GM19455 (cell line): ENCODE measurements around the gene H6PD.

Experiments
- ATAC-seq: cut with Tn5 transposase; IDR thresholded peaks from one replicate; pipeline ENCODE4 v1.9.1; 2021; ENCODE audit not compliant: unreplicated experiment

Gene H6PD

GRCh38 chr1:9239622-9240401 lies 5.2 kb downstream of the H6PD start:
- ATAC-seq: no peak

GRCh38 chr1:9240914-9241820 lies 6.6 kb downstream of the H6PD start:
- no peak for ATAC-seq

- no peak for ATAC-seq
Measured at GRCh38 chr1:9241891-9242290, 7.3 kb downstream of the H6PD start.

GRCh38 chr1:9242338-9242969 lies 7.9 kb downstream of the H6PD start:
- no peak for ATAC-seq

- ATAC-seq: no peak
Measured at GRCh38 chr1:9243066-9243739, 8.6 kb downstream of the H6PD start.

- no peak for ATAC-seq
Measured at GRCh38 chr1:9244501-9245229, 10.1 kb downstream of the H6PD start.

GRCh38 chr1:9245230-9245619 lies 10.7 kb downstream of the H6PD start:
- no peak for ATAC-seq

- no peak for ATAC-seq
Measured at GRCh38 chr1:9245661-9246060, 11.1 kb downstream of the H6PD start.

- ATAC-seq: no peak
Measured at GRCh38 chr1:9246215-9246614, 11.6 kb downstream of the H6PD start.

GRCh38 chr1:9246841-9247785 lies 12.5 kb downstream of the H6PD start:
- ATAC-seq: no peak

GRCh38 chr1:9247894-9248293 lies 13.3 kb downstream of the H6PD start:
- no peak for ATAC-seq

GRCh38 chr1:9248341-9249262 lies 14.0 kb downstream of the H6PD start:
- ATAC-seq: no peak

- ATAC-seq: no peak
Measured at GRCh38 chr1:9249263-9249533, 14.6 kb downstream of the H6PD start.

GRCh38 chr1:9249534-9250410 lies 15.2 kb downstream of the H6PD start:
- ATAC-seq: no peak

GRCh38 chr1:9250411-9251381 lies 16.1 kb downstream of the H6PD start:
- ATAC-seq: no peak

- ATAC-seq: no peak
Measured at GRCh38 chr1:9251501-9251900, 16.9 kb downstream of the H6PD start.
